Spleen (tissue), 7 donors: ENCODE results near the gene TSPYL4.

Experiments used
- CTCF ChIP-seq, 11 experiments: fragments of 200-600 bp in 7 of 11; fragments of 450-650 bp in 4 of 11; sonication (generic) in 4 of 11; IDR thresholded peaks in 8 of 11; conservative IDR thresholded peaks in 3 of 11; 1 replicate in 7 of 11; 2 replicates in 4 of 11; pipeline versions ENCODE4 v1.4.0 to v1.8.0; 2016 to 2021; ENCODE audit warnings: antibody characterized with exemption in 11 of 11, inconsistent platforms in 4 of 11, mild to moderate bottlenecking in 1 of 11
- POLR2A ChIP-seq, 3 donors: fragments of 450-650 bp; IDR thresholded peaks; one replicate each; pipeline ENCODE4 v1.5.1; 2017; ENCODE audit warnings: antibody characterized with exemption in 3 of 3, mild to moderate bottlenecking in 1 of 3
- POLR2AphosphoS5 ChIP-seq, 3 donors: sonication (generic); formaldehyde crosslinking; IDR thresholded peaks; one replicate each; pipeline ENCODE4 v1.5.1; 2017; ENCODE audit warnings: antibody characterized with exemption in 3 of 3
- donor health status: DM: no; HTN: no; CAD: no; lungs with moderate emphysema.
- donor health status: DM: no; HTN: no; CAD: no.
- donor health status: DM: no; HTN: no; CAD: no.

GRCh38 chr6:116289876-116290275, 36.0 kb upstream of the TSPYL4 start:
- TF ChIP-seq CTCF (IDR thresholded peaks at IDR 0.05 in 8 of 11, conservative IDR thresholded peaks at IDR 0.05 in 3 of 11) (no peak), POLR2A (IDR thresholded peaks at IDR 0.05) (no peak), POLR2AphosphoS5 (IDR thresholded peaks at IDR 0.05) (no peak)
